Astrocyte (in vitro differentiated cells and primary cell): ENCODE measurements around the gene NOXO1. TPM values are rescaled to one million over a fixed set of nuclear protein-coding genes. Genes with fewer than 3 reads are reported as not detected.

ENCODE experiments used
- DNase-seq: peaks from one replicate; pipeline ENCODE4 v3.0.0-alpha.2; 2010; ENCODE audit warnings: low read depth
- FAIRE-seq: peaks from 2 replicates; lab custom pipeline; 2011; peaks lifted over from hg19 to GRCh38; lab: Jason Lieb, UNC
- H2AFZ ChIP-seq: 2 replicates; pipeline ENCODE4 v1.6.0; 2012; ENCODE audit warnings: low read depth, low read length, inconsistent platforms
- H3K27ac ChIP-seq: 2 replicates; pipeline ENCODE4 v1.5.1; 2011; ENCODE audit warnings: low read depth, low read length, inconsistent platforms
- H3K27me3 ChIP-seq: 2 replicates; pipeline ENCODE4 v1.6.0; 2011; ENCODE audit warnings: low read length, inconsistent platforms; ENCODE audit not compliant: insufficient read depth
- H3K36me3 ChIP-seq: 2 replicates; pipeline ENCODE4 v1.5.1; 2011; ENCODE audit warnings: low read length, inconsistent platforms; ENCODE audit not compliant: insufficient read depth
- H3K4me1 ChIP-seq: 2 replicates; pipeline ENCODE4 v1.5.1; 2011; ENCODE audit warnings: low read length, inconsistent platforms; ENCODE audit not compliant: insufficient read depth
- H3K4me2 ChIP-seq: 2 replicates; pipeline ENCODE4 v1.6.0; 2012; ENCODE audit warnings: low read length, inconsistent platforms
- H3K4me3 ChIP-seq: 2 replicates; pipeline ENCODE4 v1.5.1; 2011; ENCODE audit warnings: low read depth, mild to moderate bottlenecking, low read length, inconsistent platforms; ENCODE audit not compliant: insufficient read depth
- H3K79me2 ChIP-seq: 2 replicates; pipeline ENCODE4 v1.6.0; 2012; ENCODE audit warnings: mild to moderate bottlenecking, low read length, inconsistent platforms; ENCODE audit not compliant: insufficient read depth
- H3K9ac ChIP-seq: 2 replicates; pipeline ENCODE4 v1.6.0; 2012; ENCODE audit warnings: mild to moderate bottlenecking, low read length, inconsistent platforms
- H3K9me3 ChIP-seq: 2 replicates; pipeline ENCODE4 v1.5.1; 2012; ENCODE audit warnings: low read depth, mild to moderate bottlenecking, low read length, inconsistent platforms; ENCODE audit not compliant: insufficient read depth
- H4K20me1 ChIP-seq: 2 replicates; pipeline ENCODE4 v1.6.0; 2012; ENCODE audit warnings: low read length, inconsistent platforms; ENCODE audit not compliant: insufficient read depth
- H3K27ac Mint-ChIP-seq: one replicate; pipeline ENCODE4 v1.8.0; 2021; ENCODE audit warnings: mild to moderate bottlenecking, mixed read lengths; ENCODE audit not compliant: unreplicated experiment
- H3K27me3 Mint-ChIP-seq: one replicate; pipeline ENCODE4 v1.8.0; 2021; ENCODE audit warnings: low read depth, mixed read lengths; ENCODE audit not compliant: unreplicated experiment
- H3K36me3 Mint-ChIP-seq: one replicate; pipeline ENCODE4 v1.8.0; 2021; ENCODE audit warnings: low read depth, mixed read lengths; ENCODE audit not compliant: unreplicated experiment
- H3K4me1 Mint-ChIP-seq: one replicate; pipeline ENCODE4 v1.8.0; 2021; ENCODE audit warnings: low read depth, mixed read lengths; ENCODE audit not compliant: unreplicated experiment
- H3K4me3 Mint-ChIP-seq: one replicate; pipeline ENCODE4 v1.8.0; 2021; ENCODE audit warnings: mild to moderate bottlenecking, moderate library complexity, mixed read lengths; ENCODE audit not compliant: unreplicated experiment
- H3K9me3 Mint-ChIP-seq: one replicate; pipeline ENCODE4 v1.8.0; 2021; ENCODE audit warnings: mild to moderate bottlenecking, mixed read lengths; ENCODE audit not compliant: unreplicated experiment
- EZH2 ChIP-seq: IDR thresholded peaks from 2 replicates; pipeline ENCODE4 v1.6.1; 2012; ENCODE audit warnings: mild to moderate bottlenecking, low read length, inconsistent platforms; ENCODE audit not compliant: insufficient read depth
- total RNA-seq: library from RNA; stranded (reverse); gene quantifications from 2 replicates; pipeline ENCODE4 v1.2.1, GENCODE V29; 2021
- TF ChIP-seq, protein P1 (sequence below): IDR thresholded peaks from 2 replicates; pipeline ENCODE4 v1.5.1; 2011; ENCODE audit warnings: low read depth, mild to moderate bottlenecking, inconsistent platforms, low read length, moderate library complexity; ENCODE audit not compliant: insufficient read depth

Gene NOXO1
- total RNA-seq, 1 donor from 2014 or later = 0.89 TPM

DNA sequence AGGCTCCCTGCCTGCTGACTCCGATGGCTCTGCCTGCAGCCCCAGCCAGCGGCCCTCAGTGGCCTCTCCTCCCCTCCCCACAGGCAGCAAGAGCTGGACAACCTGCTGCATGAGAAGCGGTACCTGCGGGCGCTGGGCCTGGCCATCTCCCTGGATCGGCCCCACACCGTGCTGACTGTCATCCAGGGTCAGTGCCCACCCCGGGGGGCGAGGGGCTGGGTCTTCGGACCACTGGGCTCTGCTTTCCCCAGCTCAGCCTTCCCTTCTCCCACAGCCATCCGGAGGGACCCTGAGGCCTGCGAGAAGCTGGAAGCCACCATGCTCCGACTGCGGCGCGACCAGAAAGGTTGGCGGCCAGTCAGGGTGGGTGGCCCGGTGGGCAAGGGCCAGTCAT lies 3.4 kb downstream of the NOXO1 start:
- Mint-ChIP-seq H3K4me1 (peaks cover 2% of the 10 kb centered on the region), H3K9me3 (no peaks in the 10 kb centered on the region), H3K27ac (no peak overlapping the region), H3K27me3 (peaks cover 16% of the 10 kb centered on the region), H3K4me3 (no peak overlapping the region), H3K36me3 (peaks cover 6% of the 10 kb centered on the region)
- no peak overlapping the region for H2AFZ ChIP-seq
- peaks cover 7% of the 10 kb centered on the region for H3K36me3 ChIP-seq
- H3K27ac ChIP-seq = no peak overlapping the region
- H3K9ac ChIP-seq = no peak overlapping the region
- FAIRE-seq (no peak), DNase-seq (no peak)
- peaks cover 51% of the 10 kb centered on the region for H4K20me1 ChIP-seq
- H3K4me2 ChIP-seq = no peak overlapping the region
- no peak overlapping the region for H3K4me3 ChIP-seq
- TF ChIP-seq, protein P1, sequence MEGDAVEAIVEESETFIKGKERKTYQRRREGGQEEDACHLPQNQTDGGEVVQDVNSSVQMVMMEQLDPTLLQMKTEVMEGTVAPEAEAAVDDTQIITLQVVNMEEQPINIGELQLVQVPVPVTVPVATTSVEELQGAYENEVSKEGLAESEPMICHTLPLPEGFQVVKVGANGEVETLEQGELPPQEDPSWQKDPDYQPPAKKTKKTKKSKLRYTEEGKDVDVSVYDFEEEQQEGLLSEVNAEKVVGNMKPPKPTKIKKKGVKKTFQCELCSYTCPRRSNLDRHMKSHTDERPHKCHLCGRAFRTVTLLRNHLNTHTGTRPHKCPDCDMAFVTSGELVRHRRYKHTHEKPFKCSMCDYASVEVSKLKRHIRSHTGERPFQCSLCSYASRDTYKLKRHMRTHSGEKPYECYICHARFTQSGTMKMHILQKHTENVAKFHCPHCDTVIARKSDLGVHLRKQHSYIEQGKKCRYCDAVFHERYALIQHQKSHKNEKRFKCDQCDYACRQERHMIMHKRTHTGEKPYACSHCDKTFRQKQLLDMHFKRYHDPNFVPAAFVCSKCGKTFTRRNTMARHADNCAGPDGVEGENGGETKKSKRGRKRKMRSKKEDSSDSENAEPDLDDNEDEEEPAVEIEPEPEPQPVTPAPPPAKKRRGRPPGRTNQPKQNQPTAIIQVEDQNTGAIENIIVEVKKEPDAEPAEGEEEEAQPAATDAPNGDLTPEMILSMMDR = no peak
- peaks cover 1% of the 10 kb centered on the region for H3K4me1 ChIP-seq
- no peaks in the 10 kb centered on the region for H3K9me3 ChIP-seq
- peaks cover 30% of the 10 kb centered on the region for H3K27me3 ChIP-seq
- peaks cover 21% of the 10 kb centered on the region for H3K79me2 ChIP-seq

DNA sequence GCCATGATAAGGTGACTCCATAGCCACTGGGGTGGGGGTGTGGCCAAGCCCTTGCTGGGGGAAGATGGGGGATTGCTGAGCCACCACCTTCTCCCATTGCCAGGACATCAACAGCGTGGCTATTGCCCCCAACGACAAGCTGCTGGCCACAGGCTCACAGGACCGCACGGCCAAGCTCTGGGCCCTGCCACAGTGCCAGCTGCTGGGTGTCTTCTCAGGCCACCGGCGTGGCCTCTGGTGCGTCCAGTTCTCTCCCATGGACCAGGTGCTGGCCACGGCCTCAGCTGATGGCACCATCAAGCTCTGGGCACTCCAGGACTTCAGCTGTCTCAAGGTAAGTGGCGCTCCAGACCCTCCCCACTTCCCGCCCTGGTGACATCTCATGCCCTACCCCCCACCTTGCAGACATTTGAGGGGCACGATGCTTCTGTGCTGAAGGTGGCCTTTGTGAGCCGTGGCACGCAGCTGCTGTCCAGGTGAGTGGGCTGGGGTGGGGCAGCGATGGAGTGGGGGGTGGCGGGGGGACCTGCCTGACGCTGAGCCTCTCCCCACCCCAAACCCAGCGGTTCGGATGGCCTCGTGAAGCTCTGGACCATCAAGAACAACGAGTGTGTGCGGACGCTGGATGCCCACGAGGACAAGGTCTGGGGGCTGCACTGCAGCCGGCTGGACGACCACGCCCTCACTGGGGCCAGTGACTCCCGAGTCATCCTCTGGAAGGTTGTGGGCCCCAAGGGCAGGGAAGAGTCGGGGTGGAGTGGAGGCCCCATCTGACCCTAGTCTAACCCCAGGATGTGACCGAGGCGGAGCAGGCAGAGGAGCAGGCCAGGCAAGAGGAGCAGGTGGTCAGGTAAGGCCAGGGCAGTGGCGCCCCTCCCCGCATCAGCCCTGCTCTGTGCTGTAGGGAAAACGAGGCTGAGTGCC lies 4.1 kb downstream of the NOXO1 start:
- Mint-ChIP-seq H3K27ac (no peak overlapping the region), H3K9me3 (no peaks in the 10 kb centered on the region), H3K4me1 (peaks cover 5% of the 10 kb centered on the region), H3K36me3 (peaks cover 6% of the 10 kb centered on the region), H3K27me3 (peaks cover 11% of the 10 kb centered on the region), H3K4me3 (no peak overlapping the region)
- Histone ChIP-seq H3K9ac (no peak overlapping the region), H4K20me1 (peaks cover 49% of the 10 kb centered on the region), H3K4me3 (no peak overlapping the region), H2AFZ (no peak overlapping the region), H3K27ac (no peak overlapping the region), H3K27me3 (peaks cover 24% of the 10 kb centered on the region), H3K79me2 (peaks cover 28% of the 10 kb centered on the region), H3K9me3 (no peaks in the 10 kb centered on the region), H3K4me2 (no peak overlapping the region), H3K4me1 (peaks cover 6% of the 10 kb centered on the region), H3K36me3 (peaks cover 7% of the 10 kb centered on the region)
- FAIRE-seq (no peak), DNase-seq (no peak)
- TF ChIP-seq, protein P1 = no peak
- no peak for TF ChIP-seq EZH2

DNA sequence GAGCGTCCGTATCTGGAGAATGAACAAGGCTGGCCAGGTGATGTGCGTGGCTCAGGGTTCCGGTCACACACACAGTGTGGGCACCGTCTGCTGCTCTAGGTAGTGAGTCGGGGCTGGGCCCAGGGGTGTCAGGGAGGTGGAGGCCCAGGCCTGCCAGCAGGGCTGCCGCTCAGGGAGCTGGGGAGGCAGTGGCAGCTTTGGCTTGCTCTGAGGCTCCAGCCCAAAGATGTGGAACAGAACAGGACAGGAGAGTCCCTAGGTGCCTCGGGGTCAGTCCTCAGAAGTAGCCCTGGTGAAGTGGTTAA lies 5.1 kb downstream of the NOXO1 start:
- no peak overlapping the region for H3K9ac ChIP-seq
- peaks cover 7% of the 10 kb centered on the region for H3K36me3 ChIP-seq
- H3K4me1 ChIP-seq = peaks cover 10% of the 10 kb centered on the region
- no peak for FAIRE-seq
- H3K27ac ChIP-seq = no peak overlapping the region
- no peak overlapping the region for H3K4me3 ChIP-seq
- DNase-seq = no peak
- Mint-ChIP-seq H3K4me1 (peaks cover 8% of the 10 kb centered on the region), H3K9me3 (no peaks in the 10 kb centered on the region), H3K27me3 (peaks cover 3% of the 10 kb centered on the region), H3K4me3 (no peak overlapping the region), H3K36me3 (peaks cover 6% of the 10 kb centered on the region), H3K27ac (no peak overlapping the region)
- H3K79me2 ChIP-seq = peaks cover 31% of the 10 kb centered on the region
- no peak overlapping the region for H3K4me2 ChIP-seq
- no peak for TF ChIP-seq EZH2
- TF ChIP-seq, protein P1 = no peak
- no peak overlapping the region for H2AFZ ChIP-seq
- peaks cover 39% of the 10 kb centered on the region for H4K20me1 ChIP-seq
- peaks cover 15% of the 10 kb centered on the region for H3K27me3 ChIP-seq
- H3K9me3 ChIP-seq = no peaks in the 10 kb centered on the region
